WTC11 (cell line): ENCODE results near the gene GIGYF2. TPM values are rescaled to one million over a fixed set of nuclear protein-coding genes. Genes with fewer than 3 reads are reported as not detected.

Experiments
- ATAC-seq: fragments of 200-7000 bp; cut with Tn5 transposase; 2 replicates; pipeline ENCODE4 v1.10.0; 2021; ENCODE audit warnings: mild to moderate bottlenecking, moderate library complexity
- CTCF ChIA-PET: fragments of 300-600 bp; sonication (Branson Sonifier 250); formaldehyde crosslinking; loops from one replicate; lab custom pipeline; 2021; ENCODE audit warnings: antibody characterized with exemption; lab: Charles Lee
- POLR2A ChIA-PET: fragments of 350-600 bp; sonication (Branson Sonifier 250); formaldehyde crosslinking; loops from one replicate; lab custom pipeline; 2021; ENCODE audit warnings: antibody characterized with exemption; lab: Charles Lee
- DNase-seq: peaks from one replicate; pipeline ENCODE4 v3.0.0; 2021; ENCODE audit warnings: low spot score
- H3K27ac Mint-ChIP-seq: 2 replicates; pipeline ENCODE4 v1.8.0; 2021; ENCODE audit warnings: mixed read lengths
- H3K27me3 Mint-ChIP-seq: 2 replicates; pipeline ENCODE4 v1.8.0; 2021; ENCODE audit warnings: low read depth, mild to moderate bottlenecking, moderate library complexity, mixed read lengths
- H3K36me3 Mint-ChIP-seq: 2 replicates; pipeline ENCODE4 v1.8.0; 2021; ENCODE audit warnings: mixed read lengths
- H3K4me1 Mint-ChIP-seq: 2 replicates; pipeline ENCODE4 v1.8.0; 2022; ENCODE audit warnings: mixed read lengths
- H3K4me3 Mint-ChIP-seq: 2 replicates; pipeline ENCODE4 v1.8.0; 2021; ENCODE audit warnings: mild to moderate bottlenecking, moderate library complexity, mixed read lengths
- H3K9me3 Mint-ChIP-seq: 2 replicates; pipeline ENCODE4 v1.8.0; 2021; ENCODE audit warnings: mixed read lengths
- CREM ChIP-seq: sonication (generic); formaldehyde crosslinking; IDR thresholded peaks from 2 replicates; pipeline ENCODE4 v1.8.1; 2022; ENCODE audit warnings: mild to moderate bottlenecking, missing genetic modification reagents, moderate library complexity
- EMX1 ChIP-seq: fragments of 250-450 bp; sonication (Bioruptor Pico); IDR thresholded peaks from 2 replicates; pipeline ENCODE4 v1.8.0; 2021; ENCODE audit warnings: mild to moderate bottlenecking
- FOXJ3 ChIP-seq: sonication (generic); formaldehyde crosslinking; IDR thresholded peaks from 2 replicates; pipeline ENCODE4 v1.9.0; 2021; ENCODE audit warnings: missing genetic modification reagents, mild to moderate bottlenecking, borderline replicate concordance
- FOXP1 ChIP-seq: sonication (generic); formaldehyde crosslinking; IDR thresholded peaks from 2 replicates; pipeline ENCODE4 v1.8.0; 2022; ENCODE audit warnings: missing genetic modification reagents, mild to moderate bottlenecking, moderate library complexity, borderline replicate concordance
- JAZF1 ChIP-seq: fragments of 250-450 bp; sonication (Bioruptor Pico); IDR thresholded peaks from 2 replicates; pipeline ENCODE4 v1.9.0; 2021; ENCODE audit warnings: moderate library complexity, mild to moderate bottlenecking, inconsistent platforms
- JUN ChIP-seq: sonication (generic); formaldehyde crosslinking; IDR thresholded peaks from 2 replicates; pipeline ENCODE4 v1.8.0; 2023; ENCODE audit warnings: mild to moderate bottlenecking, missing genetic modification reagents
- KAT7 ChIP-seq: sonication (generic); formaldehyde crosslinking; IDR thresholded peaks from 2 replicates; pipeline ENCODE4 v1.8.1; 2023; ENCODE audit warnings: missing genetic modification reagents, mild to moderate bottlenecking, borderline replicate concordance
- MYBL2 ChIP-seq: sonication (generic); formaldehyde crosslinking; IDR thresholded peaks from 2 replicates; pipeline ENCODE4 v1.8.1; 2023; ENCODE audit warnings: mild to moderate bottlenecking, moderate library complexity, missing genetic modification reagents
- NR2C2 ChIP-seq: sonication (generic); formaldehyde crosslinking; IDR thresholded peaks from 2 replicates; pipeline ENCODE4 v1.8.0; 2022; ENCODE audit warnings: mild to moderate bottlenecking, missing genetic modification reagents
- RELA ChIP-seq: sonication (generic); formaldehyde crosslinking; IDR thresholded peaks from 2 replicates; pipeline ENCODE4 v1.8.1; 2022; ENCODE audit warnings: missing genetic modification reagents, mild to moderate bottlenecking, borderline replicate concordance
- RORB ChIP-seq: fragments of 250-450 bp; sonication (Bioruptor Pico); IDR thresholded peaks from 2 replicates; pipeline ENCODE4 v1.9.0; 2021; ENCODE audit warnings: mild to moderate bottlenecking
- TCF7 ChIP-seq: sonication (generic); formaldehyde crosslinking; IDR thresholded peaks from 2 replicates; pipeline ENCODE4 v1.8.0; 2022; ENCODE audit warnings: mild to moderate bottlenecking, low read depth, missing genetic modification reagents, moderate library complexity
- TEAD4 ChIP-seq: sonication (generic); formaldehyde crosslinking; IDR thresholded peaks from 2 replicates; pipeline ENCODE4 v1.8.0; 2022; ENCODE audit warnings: mild to moderate bottlenecking, missing genetic modification reagents
- ZNF138 ChIP-seq: sonication (generic); formaldehyde crosslinking; conservative IDR thresholded peaks from 2 replicates; pipeline ENCODE4 v1.8.1; 2022; ENCODE audit warnings: mild to moderate bottlenecking, moderate library complexity, missing genetic modification reagents
- ZNF263 ChIP-seq: sonication (generic); formaldehyde crosslinking; IDR thresholded peaks from 2 replicates; pipeline ENCODE4 v1.8.1; 2022; ENCODE audit warnings: low read depth, mild to moderate bottlenecking, moderate library complexity, missing genetic modification reagents
- total RNA-seq: library from RNA; stranded (reverse); gene quantifications from 3 replicates; pipeline ENCODE4 v1.2.3, GENCODE V29; 2021
- TF ChIP-seq, protein P1 (sequence below): sonication (generic); formaldehyde crosslinking; IDR thresholded peaks from 2 replicates; pipeline ENCODE4 v1.8.1; 2023; ENCODE audit warnings: mild to moderate bottlenecking, moderate library complexity, missing genetic modification reagents
- TF ChIP-seq, protein P2 (sequence below): sonication (generic); formaldehyde crosslinking; IDR thresholded peaks from 2 replicates; pipeline ENCODE4 v1.8.0; 2022; ENCODE audit warnings: mild to moderate bottlenecking, missing genetic modification reagents
- TF ChIP-seq, protein P3 (sequence below): sonication (generic); formaldehyde crosslinking; IDR thresholded peaks from 2 replicates; pipeline ENCODE4 v1.8.0; 2022; ENCODE audit warnings: mild to moderate bottlenecking, missing genetic modification reagents
- TF ChIP-seq, protein P4 (sequence below): fragments of 250-450 bp; sonication (Bioruptor Pico); IDR thresholded peaks from 2 replicates; pipeline ENCODE4 v1.8.0; 2021; ENCODE audit warnings: mild to moderate bottlenecking
- TF ChIP-seq, protein P5 (sequence below): sonication (generic); formaldehyde crosslinking; IDR thresholded peaks from 2 replicates; pipeline ENCODE4 v1.8.0; 2023; ENCODE audit warnings: missing genetic modification reagents
- TF ChIP-seq, protein P6 (sequence below): sonication (generic); formaldehyde crosslinking; IDR thresholded peaks from 2 replicates; pipeline ENCODE4 v1.8.1; 2023; ENCODE audit warnings: mild to moderate bottlenecking, missing genetic modification reagents
- TF ChIP-seq, protein P7 (sequence below): sonication (generic); formaldehyde crosslinking; IDR thresholded peaks from 2 replicates; pipeline ENCODE4 v1.8.1; 2022; ENCODE audit warnings: missing genetic modification reagents, borderline replicate concordance

The GIGYF2 gene
- total RNA-seq, 1 experiment from 2014 or later, result 53.1 TPM

DNA sequence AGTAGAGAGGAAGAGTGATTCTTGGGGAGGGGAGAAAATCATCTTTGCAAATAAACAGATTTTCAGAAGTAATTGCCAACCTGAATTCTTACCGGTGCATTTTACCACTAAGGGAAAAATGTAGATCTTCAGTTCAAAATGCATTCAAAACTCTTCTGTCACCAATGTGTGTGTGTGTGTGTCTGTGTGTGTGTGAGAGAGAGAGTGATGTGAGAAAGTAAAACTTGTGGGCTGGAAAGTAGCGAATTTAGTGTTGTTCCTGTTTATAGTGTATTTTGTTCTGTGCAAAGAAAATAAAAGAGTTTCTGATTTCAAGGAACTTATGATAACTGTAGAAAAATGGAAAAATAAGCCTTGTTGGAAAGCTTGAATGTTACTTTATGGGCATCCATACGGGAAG is 52.2 kb downstream of the GIGYF2 start:
- Mint-ChIP-seq H3K36me3 (peaks cover 32% of the 10 kb centered on the region), H3K27ac (no peak overlapping the region), H3K27me3 (no peaks in the 10 kb centered on the region), H3K4me3 (no peak overlapping the region), H3K4me1 (no peaks in the 10 kb centered on the region), H3K9me3 (no peaks in the 10 kb centered on the region)
- no peak for TF ChIP-seq ZNF138 (CRISPR knock-in tag)
- no peak for TF ChIP-seq MYBL2
- TF ChIP-seq, protein P1, sequence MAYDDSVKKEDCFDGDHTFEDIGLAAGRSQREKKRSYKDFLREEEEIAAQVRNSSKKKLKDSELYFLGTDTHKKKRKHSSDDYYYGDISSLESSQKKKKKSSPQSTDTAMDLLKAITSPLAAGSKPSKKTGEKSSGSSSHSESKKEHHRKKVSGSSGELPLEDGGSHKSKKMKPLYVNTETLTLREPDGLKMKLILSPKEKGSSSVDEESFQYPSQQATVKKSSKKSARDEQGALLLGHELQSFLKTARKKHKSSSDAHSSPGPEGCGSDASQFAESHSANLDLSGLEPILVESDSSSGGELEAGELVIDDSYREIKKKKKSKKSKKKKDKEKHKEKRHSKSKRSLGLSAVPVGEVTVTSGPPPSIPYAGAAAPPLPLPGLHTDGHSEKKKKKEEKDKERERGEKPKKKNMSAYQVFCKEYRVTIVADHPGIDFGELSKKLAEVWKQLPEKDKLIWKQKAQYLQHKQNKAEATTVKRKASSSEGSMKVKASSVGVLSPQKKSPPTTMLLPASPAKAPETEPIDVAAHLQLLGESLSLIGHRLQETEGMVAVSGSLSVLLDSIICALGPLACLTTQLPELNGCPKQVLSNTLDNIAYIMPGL, result no peak
- TF ChIP-seq CREM, result no peak
- TF ChIP-seq, protein P2, sequence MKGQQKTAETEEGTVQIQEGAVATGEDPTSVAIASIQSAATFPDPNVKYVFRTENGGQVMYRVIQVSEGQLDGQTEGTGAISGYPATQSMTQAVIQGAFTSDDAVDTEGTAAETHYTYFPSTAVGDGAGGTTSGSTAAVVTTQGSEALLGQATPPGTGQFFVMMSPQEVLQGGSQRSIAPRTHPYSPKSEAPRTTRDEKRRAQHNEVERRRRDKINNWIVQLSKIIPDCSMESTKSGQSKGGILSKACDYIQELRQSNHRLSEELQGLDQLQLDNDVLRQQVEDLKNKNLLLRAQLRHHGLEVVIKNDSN (CRISPR knock-in tag), result no peak
- TF ChIP-seq TCF7 (CRISPR knock-in tag), result no peak
- TF ChIP-seq ZNF263 (CRISPR knock-in tag), result no peak
- no peak for TF ChIP-seq FOXP1 (CRISPR knock-in tag)
- no peak for TF ChIP-seq FOXJ3 (CRISPR knock-in tag)
- TF ChIP-seq RELA, result no peak
- TF ChIP-seq, protein P3, sequence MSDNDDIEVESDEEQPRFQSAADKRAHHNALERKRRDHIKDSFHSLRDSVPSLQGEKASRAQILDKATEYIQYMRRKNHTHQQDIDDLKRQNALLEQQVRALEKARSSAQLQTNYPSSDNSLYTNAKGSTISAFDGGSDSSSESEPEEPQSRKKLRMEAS, result no peak
- TF ChIP-seq, protein P4, sequence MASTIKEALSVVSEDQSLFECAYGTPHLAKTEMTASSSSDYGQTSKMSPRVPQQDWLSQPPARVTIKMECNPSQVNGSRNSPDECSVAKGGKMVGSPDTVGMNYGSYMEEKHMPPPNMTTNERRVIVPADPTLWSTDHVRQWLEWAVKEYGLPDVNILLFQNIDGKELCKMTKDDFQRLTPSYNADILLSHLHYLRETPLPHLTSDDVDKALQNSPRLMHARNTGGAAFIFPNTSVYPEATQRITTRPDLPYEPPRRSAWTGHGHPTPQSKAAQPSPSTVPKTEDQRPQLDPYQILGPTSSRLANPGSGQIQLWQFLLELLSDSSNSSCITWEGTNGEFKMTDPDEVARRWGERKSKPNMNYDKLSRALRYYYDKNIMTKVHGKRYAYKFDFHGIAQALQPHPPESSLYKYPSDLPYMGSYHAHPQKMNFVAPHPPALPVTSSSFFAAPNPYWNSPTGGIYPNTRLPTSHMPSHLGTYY (CRISPR knock-in tag), result no peak
- TF ChIP-seq KAT7, result no peak
- TF ChIP-seq TEAD4 (CRISPR knock-in tag), result no peak
- TF ChIP-seq EMX1 (CRISPR knock-in tag), result no peak
- no peak for TF ChIP-seq JUN (CRISPR knock-in tag)
- ChIA-PET CTCF (no interaction called here), POLR2A (interaction anchor here (0.6 kb wide), 1 partner anchor 33 kb away, joined by 5 read pairs; no protein-coding TSS in a partner anchor)
- DNase-seq, result no peak
- ATAC-seq, result no peak

DNA sequence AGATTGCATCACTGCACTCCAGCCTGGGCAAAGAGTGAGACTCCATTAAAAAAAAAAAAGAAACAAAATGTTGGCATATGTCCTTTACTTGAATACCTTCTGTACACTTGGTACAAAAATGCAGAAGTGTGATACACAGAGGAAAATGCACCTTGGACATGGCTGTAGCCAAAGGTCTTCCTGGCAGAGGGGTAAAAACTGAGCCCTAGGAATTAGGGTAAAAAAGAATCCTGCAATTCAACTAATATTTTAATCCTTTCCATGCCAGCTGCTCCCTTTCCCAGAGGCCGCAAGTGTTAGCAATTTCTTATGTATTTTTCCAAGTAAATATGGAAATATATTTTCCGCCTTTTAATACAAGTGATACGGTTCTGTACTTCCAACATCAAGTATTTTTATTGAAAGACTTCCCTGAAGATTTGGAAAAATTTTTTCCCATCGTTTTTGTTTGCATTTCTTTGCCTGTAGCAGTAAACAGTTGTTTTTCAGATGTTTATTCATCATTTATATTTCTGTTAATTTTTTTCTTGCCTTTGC is 53.1 kb downstream of the GIGYF2 start:
- DNase-seq (no peak), ATAC-seq (no peak)
- ChIA-PET POLR2A (no interaction called here), CTCF (no interaction called here)
- Mint-ChIP-seq H3K27ac (no peak overlapping the region), H3K4me3 (no peak overlapping the region), H3K4me1 (no peaks in the 10 kb centered on the region), H3K36me3 (peaks cover 32% of the 10 kb centered on the region), H3K9me3 (no peaks in the 10 kb centered on the region), H3K27me3 (no peaks in the 10 kb centered on the region)
- no peak for TF ChIP-seq KAT7

DNA sequence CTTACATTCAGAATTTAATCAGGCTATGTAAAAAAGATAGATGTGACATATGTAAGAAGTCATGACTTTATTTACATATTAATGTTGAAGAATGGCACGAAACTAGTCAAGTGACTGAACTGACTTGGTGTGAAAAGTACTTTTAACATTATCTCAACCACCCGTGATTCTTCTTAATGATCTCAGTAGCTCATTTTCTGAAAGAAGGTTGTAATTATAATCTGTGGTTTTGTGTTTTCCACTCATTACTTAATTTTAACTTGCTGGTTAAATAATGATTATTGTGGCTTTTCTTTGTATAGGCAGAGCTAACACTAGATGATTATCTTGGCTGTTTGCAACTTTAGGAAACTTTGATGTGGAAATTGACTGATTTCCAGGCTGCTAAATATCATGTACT is 60.8 kb downstream of the GIGYF2 start:
- DNase-seq (no peak), ATAC-seq (no peak)
- CTCF ChIA-PET, result interaction anchor here (0.6 kb wide), 1 partner anchor 716 kb away, joined by 3 read pairs; no protein-coding TSS in a partner anchor
- H3K4me3 Mint-ChIP-seq, result no peak overlapping the region
- H3K36me3 Mint-ChIP-seq, result peaks cover 32% of the 10 kb centered on the region
- no peaks in the 10 kb centered on the region for H3K9me3 Mint-ChIP-seq
- no peaks in the 10 kb centered on the region for H3K4me1 Mint-ChIP-seq
- no peak overlapping the region; the same call in 1 of the 2 replicates for H3K27ac Mint-ChIP-seq
- TF ChIP-seq, protein P3, result no peak
- TF ChIP-seq, protein P5, sequence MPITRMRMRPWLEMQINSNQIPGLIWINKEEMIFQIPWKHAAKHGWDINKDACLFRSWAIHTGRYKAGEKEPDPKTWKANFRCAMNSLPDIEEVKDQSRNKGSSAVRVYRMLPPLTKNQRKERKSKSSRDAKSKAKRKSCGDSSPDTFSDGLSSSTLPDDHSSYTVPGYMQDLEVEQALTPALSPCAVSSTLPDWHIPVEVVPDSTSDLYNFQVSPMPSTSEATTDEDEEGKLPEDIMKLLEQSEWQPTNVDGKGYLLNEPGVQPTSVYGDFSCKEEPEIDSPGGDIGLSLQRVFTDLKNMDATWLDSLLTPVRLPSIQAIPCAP, result no peak
- TF ChIP-seq JAZF1 (CRISPR knock-in tag) (no peak), KAT7 (no peak), NR2C2 (no peak), RORB (CRISPR knock-in tag) (no peak)
- TF ChIP-seq, protein P6, sequence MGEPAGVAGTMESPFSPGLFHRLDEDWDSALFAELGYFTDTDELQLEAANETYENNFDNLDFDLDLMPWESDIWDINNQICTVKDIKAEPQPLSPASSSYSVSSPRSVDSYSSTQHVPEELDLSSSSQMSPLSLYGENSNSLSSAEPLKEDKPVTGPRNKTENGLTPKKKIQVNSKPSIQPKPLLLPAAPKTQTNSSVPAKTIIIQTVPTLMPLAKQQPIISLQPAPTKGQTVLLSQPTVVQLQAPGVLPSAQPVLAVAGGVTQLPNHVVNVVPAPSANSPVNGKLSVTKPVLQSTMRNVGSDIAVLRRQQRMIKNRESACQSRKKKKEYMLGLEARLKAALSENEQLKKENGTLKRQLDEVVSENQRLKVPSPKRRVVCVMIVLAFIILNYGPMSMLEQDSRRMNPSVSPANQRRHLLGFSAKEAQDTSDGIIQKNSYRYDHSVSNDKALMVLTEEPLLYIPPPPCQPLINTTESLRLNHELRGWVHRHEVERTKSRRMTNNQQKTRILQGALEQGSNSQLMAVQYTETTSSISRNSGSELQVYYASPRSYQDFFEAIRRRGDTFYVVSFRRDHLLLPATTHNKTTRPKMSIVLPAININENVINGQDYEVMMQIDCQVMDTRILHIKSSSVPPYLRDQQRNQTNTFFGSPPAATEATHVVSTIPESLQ (CRISPR knock-in tag), result no peak
- TF ChIP-seq, protein P7, sequence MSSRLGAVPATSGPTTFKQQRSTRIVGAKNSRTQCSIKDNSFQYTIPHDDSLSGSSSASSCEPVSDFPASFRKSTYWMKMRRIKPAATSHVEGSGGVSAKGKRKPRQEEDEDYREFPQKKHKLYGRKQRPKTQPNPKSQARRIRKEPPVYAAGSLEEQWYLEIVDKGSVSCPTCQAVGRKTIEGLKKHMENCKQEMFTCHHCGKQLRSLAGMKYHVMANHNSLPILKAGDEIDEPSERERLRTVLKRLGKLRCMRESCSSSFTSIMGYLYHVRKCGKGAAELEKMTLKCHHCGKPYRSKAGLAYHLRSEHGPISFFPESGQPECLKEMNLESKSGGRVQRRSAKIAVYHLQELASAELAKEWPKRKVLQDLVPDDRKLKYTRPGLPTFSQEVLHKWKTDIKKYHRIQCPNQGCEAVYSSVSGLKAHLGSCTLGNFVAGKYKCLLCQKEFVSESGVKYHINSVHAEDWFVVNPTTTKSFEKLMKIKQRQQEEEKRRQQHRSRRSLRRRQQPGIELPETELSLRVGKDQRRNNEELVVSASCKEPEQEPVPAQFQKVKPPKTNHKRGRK (CRISPR knock-in tag), result no peak
- POLR2A ChIA-PET, result no interaction called here
- H3K27me3 Mint-ChIP-seq, result no peaks in the 10 kb centered on the region
